Dermis microvascular lymphatic vessel endothelial cell (primary cell): ENCODE measurements around the gene GPM6B. TPM values are rescaled to one million over a fixed set of nuclear protein-coding genes. Genes with fewer than 3 reads are reported as not detected.

Experiments
- DNase-seq, 2 donors: peaks; one replicate each; pipeline versions ENCODE4 v3.0.0 to v3.0.0-alpha.2; 2010; ENCODE audit warnings: low read depth in 2 of 2
- total RNA-seq: library from RNA; depleted of rRNA; stranded (reverse); fragments of >200 nt; gene quantifications from 2 replicates; pipeline ENCODE4 v1.2.1, GENCODE V29; 2014

Gene GPM6B
- total RNA-seq, 1 donor from 2014 or later, result 0.13 TPM

- no peak for DNase-seq
Observed at GRCh38 chrX:13824746-13825145, 7.9 kb upstream of the GPM6B start.

GRCh38 chrX:13821738-13822137, 4.8 kb upstream of the GPM6B start:
- no peak for DNase-seq

DNA sequence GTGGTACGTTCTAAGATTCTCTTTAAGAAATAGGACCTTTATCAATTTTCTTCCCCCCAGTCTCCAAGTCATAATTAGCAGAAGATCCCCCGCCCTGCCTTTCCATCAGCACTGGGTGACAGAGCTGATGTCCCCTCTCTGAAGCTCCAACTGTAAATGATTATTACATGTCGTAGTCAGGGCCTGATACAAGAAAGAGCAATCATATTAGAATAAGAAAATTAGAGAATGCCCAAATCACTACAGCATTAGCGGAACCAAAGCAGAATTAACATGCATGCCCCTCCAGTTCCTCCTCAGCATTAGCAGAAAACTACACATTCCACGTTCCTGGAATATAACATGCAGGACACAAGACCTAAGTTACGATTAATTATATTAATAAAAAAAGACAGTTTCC, 717 bp downstream of the GPM6B start:
- DNase-seq, result no peak

DNA sequence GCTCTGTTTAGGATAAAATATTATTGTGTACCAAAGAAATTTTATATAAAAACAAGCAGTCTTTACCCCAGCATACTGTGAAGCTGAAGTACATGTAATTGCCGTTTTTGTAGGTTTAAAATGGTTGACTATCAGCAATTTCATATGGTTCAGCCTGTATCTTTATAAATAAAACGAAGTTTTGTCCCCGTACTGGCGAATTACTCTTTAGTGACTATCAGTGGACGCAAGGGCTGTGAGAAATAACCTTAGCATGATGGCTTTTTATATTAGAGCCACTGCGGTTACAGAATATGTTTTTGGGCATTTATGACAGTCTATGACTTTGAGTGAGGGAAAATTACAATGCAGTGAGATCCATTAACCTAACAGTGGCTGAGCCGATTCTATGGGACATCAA, 1.2 kb downstream of the GPM6B start:
- no peak for DNase-seq

DNA sequence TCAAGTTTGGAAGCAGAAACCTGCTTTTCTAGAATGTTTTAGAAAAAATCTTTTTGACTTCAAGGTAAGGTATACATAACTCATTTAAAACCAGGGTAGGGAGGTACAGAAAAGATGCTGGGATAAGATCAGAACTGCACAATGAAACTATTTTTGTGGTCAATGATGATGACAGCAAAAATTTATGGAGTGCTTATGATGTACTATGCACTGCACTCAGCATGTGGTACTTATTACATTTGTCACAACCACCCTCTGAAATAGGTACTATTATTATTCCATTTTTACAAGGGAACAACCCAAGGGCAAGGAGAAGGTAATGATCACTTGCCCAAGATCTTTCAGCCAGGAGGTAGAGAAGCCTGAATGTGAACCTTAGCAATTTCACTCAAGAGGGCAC, 8.0 kb downstream of the GPM6B start:
- DNase-seq, result no peak

DNA sequence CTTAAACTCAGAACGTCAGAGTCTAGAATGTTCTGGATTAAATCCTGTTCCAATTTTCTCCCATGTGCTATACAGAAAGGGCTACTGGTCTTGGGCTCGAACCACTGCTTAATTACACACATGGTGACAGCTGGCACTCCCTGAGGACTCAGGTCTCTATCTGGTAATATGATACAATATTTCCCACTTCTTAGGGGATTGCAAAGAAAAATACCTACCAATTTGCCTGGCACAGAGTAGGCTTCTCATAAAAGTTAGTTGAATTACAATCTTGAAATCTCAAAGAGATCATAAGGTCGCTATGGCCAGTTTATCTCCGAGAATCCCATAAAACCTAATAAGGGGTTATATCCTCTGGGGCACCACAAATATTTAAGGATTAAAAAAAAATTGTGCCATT, 8.6 kb downstream of the GPM6B start:
- no peak for DNase-seq

DNA sequence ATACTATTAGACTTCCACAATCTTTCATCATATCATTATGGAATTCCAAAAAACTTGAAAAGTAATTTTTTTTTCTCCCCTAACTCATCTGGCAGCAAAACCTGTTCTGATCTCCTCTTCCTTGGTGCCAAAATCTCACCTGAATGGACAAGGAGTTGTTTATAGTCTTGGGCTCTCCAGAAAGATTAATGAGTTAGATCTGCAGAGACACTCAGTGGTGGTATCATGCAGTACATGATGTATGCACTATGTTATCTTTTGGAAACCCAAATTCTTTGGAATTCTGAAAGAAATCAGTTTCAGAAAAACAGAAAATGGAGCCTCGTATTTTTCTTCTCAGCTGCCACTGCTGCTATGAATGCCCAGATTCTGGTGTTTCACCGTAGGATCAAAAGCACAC, 11.7 kb downstream of the GPM6B start:
- DNase-seq, result no peak

- no peak for DNase-seq
Observed at GRCh38 chrX:13803116-13803515, 13.8 kb downstream of the GPM6B start.

GRCh38 chrX:13798184-13798583, 18.7 kb downstream of the GPM6B start:
- DNase-seq, result no peak

- no peak for DNase-seq
Observed at GRCh38 chrX:13797512-13797911, 19.4 kb downstream of the GPM6B start.

- DNase-seq, result no peak
Observed at GRCh38 chrX:13794417-13794816, 22.5 kb downstream of the GPM6B start.

DNA sequence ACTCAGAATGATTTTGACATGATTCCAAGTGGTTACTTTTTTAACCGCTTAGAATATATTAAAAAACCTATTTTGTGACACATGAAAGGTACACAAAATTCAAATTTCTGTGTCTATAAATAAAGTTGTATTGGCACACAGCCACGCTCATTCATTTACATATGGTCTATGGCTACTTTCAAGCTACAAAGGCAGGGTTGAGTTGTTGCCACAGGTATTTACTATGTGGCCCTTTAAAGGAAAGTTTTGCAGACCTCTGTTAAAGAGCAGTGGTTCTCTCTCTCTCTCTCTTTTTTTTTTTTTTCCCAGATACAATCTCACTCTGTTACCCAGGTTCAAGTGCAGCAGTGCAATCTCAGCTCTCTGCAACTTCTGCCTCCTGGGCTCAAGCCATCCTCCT, 23.0 kb downstream of the GPM6B start:
- DNase-seq, result no peak

- DNase-seq, result no peak
Observed at GRCh38 chrX:13791559-13791958, 25.3 kb downstream of the GPM6B start.

DNA sequence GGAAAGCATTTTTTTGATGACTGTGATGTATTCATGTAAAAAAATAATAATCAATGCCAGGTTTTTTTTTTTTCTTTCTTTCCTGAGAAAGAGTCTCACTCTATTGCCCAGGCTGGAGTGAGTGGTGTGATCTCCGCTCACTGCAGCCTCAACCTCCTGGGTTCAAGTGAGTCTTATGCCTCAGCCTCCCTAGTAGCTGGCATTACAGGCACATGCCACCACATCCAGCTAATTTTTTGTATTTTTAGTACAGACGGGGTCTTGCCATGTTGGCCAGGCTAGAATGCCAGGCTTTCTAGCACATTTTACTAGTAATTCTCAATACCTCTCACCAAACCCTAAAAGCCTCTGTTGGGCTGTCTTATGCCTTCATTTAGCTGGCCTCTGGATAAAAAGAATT, 25.7 kb downstream of the GPM6B start:
- no peak for DNase-seq

DNA sequence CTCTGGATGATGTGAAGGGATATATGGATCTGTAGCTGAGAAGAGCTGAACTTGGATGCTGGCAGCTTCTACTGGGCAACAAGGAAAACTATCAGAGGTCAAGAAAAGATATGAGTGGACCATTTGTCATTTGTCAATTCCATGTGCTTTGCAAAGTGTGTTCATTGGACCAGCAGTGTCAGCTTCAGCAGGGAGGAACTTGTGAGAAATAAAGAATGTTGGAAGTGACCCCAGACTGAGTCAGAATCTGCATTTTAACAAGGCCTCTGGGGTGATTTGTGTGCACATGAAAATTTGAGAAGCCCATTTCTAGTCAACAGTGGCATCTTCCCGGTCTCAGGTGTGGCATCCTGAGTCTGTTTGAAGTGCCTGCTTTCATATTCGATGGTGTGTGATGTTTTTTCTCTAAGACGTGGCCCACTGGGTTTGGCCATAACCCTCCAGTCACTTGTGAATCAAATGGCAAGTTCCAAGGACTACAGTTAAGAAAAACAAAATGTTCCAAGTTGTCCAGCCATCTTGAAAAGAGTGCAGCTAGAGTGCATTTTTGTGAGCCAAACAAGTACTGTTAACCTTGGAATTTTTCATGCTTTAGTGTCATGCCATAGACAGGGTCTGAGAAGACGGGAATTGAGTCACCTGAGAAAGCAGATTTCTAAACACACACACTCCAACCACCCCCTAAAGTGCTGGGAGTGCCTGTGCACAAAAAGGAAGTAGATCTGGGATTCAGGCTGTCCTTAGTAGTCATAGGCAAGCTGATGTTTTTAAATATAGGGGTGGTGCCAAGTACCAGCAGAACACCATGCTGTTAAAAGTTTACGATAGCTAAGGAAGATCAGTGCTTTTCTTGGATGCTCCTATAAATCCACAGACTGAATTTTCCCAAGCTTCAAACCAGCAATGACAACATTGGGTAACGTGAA, 26.4 kb downstream of the GPM6B start:
- DNase-seq, result no peak

DNA sequence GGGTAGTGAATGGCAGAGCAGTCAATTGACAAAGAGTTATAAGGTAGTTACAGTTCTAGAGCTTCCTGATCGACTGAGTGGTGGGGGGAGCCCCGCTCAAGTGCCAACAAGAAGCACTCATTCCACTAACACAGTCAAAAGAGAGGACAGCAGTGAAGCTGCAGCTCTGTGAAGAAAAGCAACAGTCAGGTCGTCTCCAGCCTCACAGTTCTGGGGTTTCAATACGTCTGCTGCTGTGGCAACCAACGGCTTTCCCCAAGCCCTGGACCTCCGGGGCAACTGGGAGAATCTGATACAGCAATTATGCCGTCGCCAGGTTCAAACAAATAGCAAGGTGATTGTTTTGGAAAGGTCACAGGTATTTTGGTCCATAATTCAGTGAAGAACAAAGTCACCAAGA, 30.8 kb downstream of the GPM6B start:
- DNase-seq, result no peak

DNA sequence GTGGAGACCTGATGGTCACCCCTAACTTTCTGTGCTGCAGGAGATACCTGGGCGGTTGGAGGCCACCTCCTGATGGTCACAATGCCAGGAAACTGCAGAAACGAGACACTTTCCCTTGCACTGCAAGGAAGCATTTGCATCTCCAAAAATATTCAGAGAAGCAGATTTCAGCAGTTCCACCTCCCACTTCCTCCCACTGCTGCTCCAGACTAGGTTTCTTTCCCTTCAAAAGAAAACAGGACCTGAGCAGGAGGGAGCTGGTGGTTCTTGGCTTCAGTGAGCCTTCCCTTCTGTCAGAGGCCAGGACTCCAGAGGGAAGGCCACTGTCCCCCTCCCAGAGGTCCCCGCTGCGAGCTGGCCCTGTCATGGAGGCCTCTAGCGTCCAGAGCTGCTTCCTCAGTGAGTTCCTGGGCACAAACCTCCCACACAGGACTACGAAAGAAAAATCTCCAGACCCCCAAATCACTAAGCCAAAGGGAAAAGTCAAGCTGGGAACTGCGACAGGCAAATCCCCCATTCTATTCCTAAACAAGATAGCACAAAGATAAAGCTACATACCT, 35.9 kb downstream of the GPM6B start:
- no peak for DNase-seq

GRCh38 chrX:13778916-13779315, 38.0 kb downstream of the GPM6B start:
- peak in 1 of 2 donors; percentile 65 for DNase-seq

- DNase-seq, result no peak
Observed at GRCh38 chrX:13776387-13776786, 40.5 kb downstream of the GPM6B start.

DNA sequence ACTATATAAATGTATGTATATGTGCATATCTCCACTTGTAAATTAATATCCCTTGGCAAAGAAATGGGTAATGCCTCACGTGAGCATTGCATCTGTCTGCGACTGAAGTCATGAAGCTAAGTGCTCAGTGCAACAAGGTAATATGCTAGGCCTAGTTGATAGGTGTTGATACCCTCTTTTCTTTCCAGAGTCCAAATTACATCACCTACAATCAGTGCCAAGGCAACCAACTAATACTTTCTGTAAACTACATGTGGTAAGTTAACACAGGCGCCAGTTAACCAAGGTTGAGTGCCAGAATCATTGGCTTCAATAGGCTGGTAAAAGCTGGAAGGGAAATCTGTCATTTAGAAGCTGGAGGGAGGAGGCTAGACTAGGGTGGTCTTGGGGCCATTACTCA, 41.1 kb downstream of the GPM6B start:
- no peak for DNase-seq

GRCh38 chrX:13774696-13775095, 42.2 kb downstream of the GPM6B start:
- no peak for DNase-seq

- no peak for DNase-seq
Observed at GRCh38 chrX:13770013-13770535, 46.8 kb downstream of the GPM6B start.

- no peak for DNase-seq
Observed at GRCh38 chrX:13768939-13769338, 48.0 kb downstream of the GPM6B start.
